Upper lobe of left lung (tissue), 6 donors: ENCODE data around the gene NRGN. TPM values are rescaled to one million over a fixed set of nuclear protein-coding genes. Genes with fewer than 3 reads are reported as not detected.

Experiments
- ATAC-seq, 2 donors: fragments of 200-7000 bp; cut with Tn5 transposase; one replicate each; pipeline ENCODE4 v1.9.1; 2022; ENCODE audit warnings: mild to moderate bottlenecking in 2 of 2, moderate library complexity in 2 of 2; ENCODE audit not compliant: low FRiP score in 2 of 2
- DNase-seq, 2 donors: peaks; one replicate each; pipeline ENCODE4 v3.0.0-alpha.2; 2019 to 2020
- H3K27ac ChIP-seq, 4 donors: fragments of 200-600 bp; sonication (generic); one replicate each; pipeline ENCODE4 v1.5.1; 2016 to 2019
- H3K27me3 ChIP-seq, 4 donors: fragments of 200-600 bp; sonication (generic); one replicate each; pipeline ENCODE4 v1.5.1; 2017 to 2019
- H3K36me3 ChIP-seq, 4 donors: fragments of 200-600 bp; sonication (generic); one replicate each; pipeline ENCODE4 v1.5.1; 2016 to 2019
- H3K4me1 ChIP-seq, 4 donors: fragments of 200-600 bp; sonication (generic); one replicate each; pipeline ENCODE4 v1.5.1; 2018 to 2019
- H3K4me3 ChIP-seq, 4 donors: fragments of 200-600 bp; sonication (generic); one replicate each; pipeline ENCODE4 v1.5.1; 2017 to 2019; ENCODE audit warnings: mild to moderate bottlenecking in 2 of 4, moderate library complexity in 1 of 4
- H3K9me3 ChIP-seq, 4 donors: fragments of 200-600 bp; sonication (generic); one replicate each; pipeline ENCODE4 v1.5.1; 2018 to 2019
- CTCF ChIP-seq, 6 experiments: fragments of 450-650 bp in 4 of 6; fragments of 200-600 bp in 2 of 6; sonication (generic) in 2 of 6; IDR thresholded peaks; one replicate each; pipeline ENCODE4 v1.5.1; 2016 to 2019; ENCODE audit warnings: antibody characterized with exemption in 6 of 6
- EP300 ChIP-seq, 4 donors: sonication (generic); formaldehyde crosslinking; IDR thresholded peaks; one replicate each; pipeline ENCODE4 v1.5.1; 2017; ENCODE audit warnings: antibody characterized with exemption in 4 of 4, control low read depth in 2 of 4
- POLR2A ChIP-seq, 4 donors: fragments of 450-650 bp; IDR thresholded peaks; one replicate each; pipeline ENCODE4 v1.5.1; 2016 to 2017; ENCODE audit warnings: antibody characterized with exemption in 4 of 4, mild to moderate bottlenecking in 2 of 4
- POLR2AphosphoS5 ChIP-seq, 2 donors: sonication (generic); formaldehyde crosslinking; IDR thresholded peaks; one replicate each; pipeline ENCODE4 v1.5.1; 2017; ENCODE audit warnings: antibody characterized with exemption in 2 of 2
- WGBS, 2 donors: methylation state at CpG; one replicate each; pipeline ENCODE4 v1.1.5; 2017 to 2018; 5-methylcytosine and 5-hydroxymethylcytosine counted together
- total RNA-seq, 6 donors: library from RNA; depleted of rRNA in 4 of 6; stranded (reverse); fragments of >200 nt in 4 of 6; gene quantifications; one replicate each; pipeline versions ENCODE4 v1.1.0 to v1.2.1, GENCODE V29; 2016 to 2021
- donor health status: DM: no; HTN: no; CAD: no; lungs with moderate emphysema.
- donor health status: DM: no; HTN: yes; CAD: no; lungs with severe emphysema.

Gene NRGN
- total RNA-seq, 6 donors from 2014 or later = 30.9 to 111 (median 77.6) TPM

- DNase-seq (no peak), ATAC-seq (no peak)
- H3K9me3 ChIP-seq = no peaks in the 10 kb centered on the region
- peak overlapping the region; percentile 62 to 84 (median 73) for H3K4me3 ChIP-seq
- TF ChIP-seq EP300 (IDR thresholded peaks at IDR 0.05) = no peak
- TF ChIP-seq POLR2A (IDR thresholded peaks at IDR 0.05) = no peak
- TF ChIP-seq CTCF (IDR thresholded peaks at IDR 0.05) = no peak
- no peak for TF ChIP-seq POLR2AphosphoS5 (IDR thresholded peaks at IDR 0.05)
- H3K27ac ChIP-seq = peak overlapping the region; percentile 91 to 97 (median 95)
- WGBS, 2 donors = 41 to 47% methylated on average over 3 of the region's 3 CpGs
- H3K27me3 ChIP-seq = peaks cover 0 to 9% (median 5%) of the 10 kb centered on the region in 4 donors
- H3K4me1 ChIP-seq = peaks cover 40 to 78% (median 56%) of the 10 kb centered on the region in 4 donors
- H3K36me3 ChIP-seq = peaks cover 0 to 24% (median 1%) of the 10 kb centered on the region in 4 donors
These were observed 21.1 kb downstream of the NRGN start for GRCh38 chr11:124760806-124761205.

GRCh38 chr11:124761301-124762104 lies 21.8 kb downstream of the NRGN start:
- peaks cover 0 to 9% (median 5%) of the 10 kb centered on the region in 4 donors for H3K27me3 ChIP-seq
- 6 to 15% methylated on average over 12 to 24 of the region's 25 CpGs for WGBS, 2 donors
- peak overlapping the region; percentile 62 to 84 (median 73) for H3K4me3 ChIP-seq
- ATAC-seq (no peak), DNase-seq (no peak)
- H3K9me3 ChIP-seq = no peaks in the 10 kb centered on the region
- peak overlapping the region; percentile 91 to 97 (median 95) for H3K27ac ChIP-seq
- TF ChIP-seq POLR2A (IDR thresholded peaks at IDR 0.05) = no peak
- no peak for TF ChIP-seq CTCF (IDR thresholded peaks at IDR 0.05)
- TF ChIP-seq POLR2AphosphoS5 (IDR thresholded peaks at IDR 0.05) = peak; percentile 50 to 74
- peak in 2 of 4 donors; percentile 71 to 73 for TF ChIP-seq EP300 (IDR thresholded peaks at IDR 0.05)
- peaks cover 40 to 71% (median 54%) of the 10 kb centered on the region in 4 donors for H3K4me1 ChIP-seq
- peaks cover 0 to 23% (median under 1%) of the 10 kb centered on the region in 4 donors for H3K36me3 ChIP-seq

GRCh38 chr11:124762105-124762623 lies 22.4 kb downstream of the NRGN start, which contains the start of gene ESAM:
ESAM (minus strand) TSS chr11:124762290; CDS start chr11:124762154, 136 bp downstream.
- H3K27ac ChIP-seq = peak within 1 kb of the TSS; percentile 91 to 97 (median 95)
- H3K4me3 ChIP-seq = peak within 1 kb of the TSS; percentile 62 to 84 (median 73)
- no peaks in the 10 kb centered on the region for H3K9me3 ChIP-seq
- peaks cover 39 to 67% (median 49%) of the 10 kb centered on the region in 4 donors for H3K4me1 ChIP-seq
- H3K27me3 ChIP-seq = peaks cover 0 to 9% (median 5%) of the 10 kb centered on the region in 4 donors
- peaks cover 0 to 26% (median 2%) of the 10 kb centered on the region in 4 donors for H3K36me3 ChIP-seq
- 0% methylated on average over 34 of the region's 55 CpGs; no CpG with 5 or more reads in 1 of the 2 donors for WGBS, 2 donors
- peak; percentile 94 for TF ChIP-seq POLR2AphosphoS5 (IDR thresholded peaks at IDR 0.05)
- peak; percentile 11 to 88 (median 54) for TF ChIP-seq POLR2A (IDR thresholded peaks at IDR 0.05)
- TF ChIP-seq EP300 (IDR thresholded peaks at IDR 0.05) = peak in 1 of 4 donors; percentile 22
- TF ChIP-seq CTCF (IDR thresholded peaks at IDR 0.05) = no peak
- DNase-seq = peak; percentile 80 to 95
- ATAC-seq = peak in 1 of 2 donors; percentile 47

- DNase-seq (peak in 1 of 2 donors; percentile 90), ATAC-seq (peak in 1 of 2 donors; percentile 18)
- TF ChIP-seq POLR2AphosphoS5 (IDR thresholded peaks at IDR 0.05) (no peak), CTCF (IDR thresholded peaks at IDR 0.05) (no peak), POLR2A (IDR thresholded peaks at IDR 0.05) (no peak), EP300 (IDR thresholded peaks at IDR 0.05) (no peak)
- Histone ChIP-seq H3K27me3 (peaks cover 0 to 9% (median 5%) of the 10 kb centered on the region in 4 donors), H3K4me3 (peak overlapping the region; percentile 62 to 80 (median 70)), H3K27ac (peak overlapping the region; percentile 91 to 97 (median 95)), H3K4me1 (peaks cover 34 to 62% (median 49%) of the 10 kb centered on the region in 4 donors), H3K36me3 (peaks cover 0 to 28% (median 7%) of the 10 kb centered on the region in 4 donors), H3K9me3 (no peaks in the 10 kb centered on the region)
- WGBS, 2 donors = 0% methylated on average over 33 of the region's 45 CpGs; no CpG with 5 or more reads in 1 of the 2 donors
These were observed 22.9 kb downstream of the NRGN start for GRCh38 chr11:124762624-124763155.
